ENCODE results near the gene HDAC4.

Gene HDAC4

DNA sequence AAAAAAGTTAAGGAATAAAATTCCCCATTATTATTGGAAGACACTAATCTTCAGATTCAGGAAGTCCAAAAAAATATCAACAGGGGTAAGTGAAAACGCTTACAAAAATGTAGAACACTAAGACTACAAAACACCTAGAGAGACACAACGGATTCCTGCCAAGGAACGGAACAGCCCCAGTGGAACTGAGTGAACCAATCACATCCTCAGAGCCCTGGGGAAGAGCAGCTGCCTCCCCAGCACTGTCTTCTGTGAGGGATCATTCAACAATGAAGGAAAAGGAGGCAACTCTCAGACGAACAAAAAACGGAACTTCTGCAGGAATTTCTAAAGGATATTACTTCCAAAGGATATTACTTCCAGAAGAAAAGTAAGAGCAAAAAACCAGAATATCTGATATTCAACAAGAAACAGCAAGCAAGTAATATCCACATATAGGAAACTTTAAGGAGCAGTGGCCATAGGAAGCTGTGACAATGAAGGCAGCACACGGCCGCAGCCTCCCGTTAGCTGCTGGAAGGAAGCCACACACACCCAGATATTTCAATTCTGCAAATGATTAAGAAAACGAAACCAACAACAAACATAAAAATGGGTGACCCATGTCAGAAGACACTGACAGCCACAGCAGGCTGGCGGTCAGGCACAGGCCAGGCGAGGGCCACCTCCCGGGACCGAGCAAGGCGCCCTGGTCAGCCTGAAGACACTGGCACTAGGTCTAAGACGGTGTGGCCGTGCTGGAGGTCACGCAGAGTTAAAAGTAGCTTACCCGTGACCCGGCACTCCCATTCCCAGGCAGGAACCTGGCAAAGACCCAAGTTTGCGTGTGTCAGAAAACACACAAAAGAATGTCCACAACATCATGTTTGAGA, 81.8 kb downstream of the HDAC4 start:
- no peak for DNase-seq (ENCODE audit: low read depth, low spot score)
- H3K27me3 ChIP-seq (ENCODE audit: insufficient read depth, insufficient read length), result no peaks in the 10 kb centered on the region
- H3K36me3 ChIP-seq (ENCODE audit: insufficient read depth, insufficient read length, low read length), result peaks cover 9% of the 10 kb centered on the region
- TF ChIP-seq SUZ12 (IDR thresholded peaks at IDR 0.05; ENCODE audit: extremely low read depth, insufficient read depth, insufficient read length) (no peak), YY1 (IDR thresholded peaks at IDR 0.05; ENCODE audit: insufficient read depth, insufficient read length) (no peak), ZNF274 (IDR thresholded peaks at IDR 0.05; ENCODE audit: low read depth, low read length) (no peak)
- no peak overlapping the region for H3K4me3 ChIP-seq (ENCODE audit: insufficient read length, low read depth)
- H3K9me3 ChIP-seq (ENCODE audit: insufficient read depth, low read length), result peaks cover 25% of the 10 kb centered on the region; the same call in 1 of the 2 replicates
- H3K4me1 ChIP-seq (ENCODE audit: insufficient read depth, insufficient read length), result no peaks in the 10 kb centered on the region
- no peak overlapping the region for H3K9ac ChIP-seq (ENCODE audit: insufficient read length, low read depth)

DNA sequence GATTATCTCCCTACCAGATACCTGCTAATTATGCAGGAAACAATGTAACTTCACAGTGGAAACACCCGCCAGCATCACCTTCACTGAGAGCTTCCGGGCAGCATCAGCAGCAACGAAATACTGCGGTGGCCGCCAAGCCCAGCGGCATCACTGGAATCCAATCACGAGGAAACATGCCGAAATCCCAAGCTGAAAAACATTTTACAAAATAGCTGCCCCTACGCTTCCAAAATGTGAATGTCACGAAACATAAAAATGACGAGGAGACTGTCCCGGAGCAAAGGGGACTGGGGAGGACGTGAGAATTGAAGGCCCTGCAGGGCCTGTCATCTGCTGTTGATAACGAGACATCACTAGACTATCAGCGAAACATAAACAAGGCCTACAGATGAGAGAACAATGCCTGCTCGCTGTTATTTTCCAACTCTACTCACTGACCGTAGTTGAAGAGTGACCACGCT, 82.6 kb downstream of the HDAC4 start:
- peaks cover 25% of the 10 kb centered on the region; the same call in 1 of the 2 replicates for H3K9me3 ChIP-seq (ENCODE audit: insufficient read depth, low read length)
- H3K36me3 ChIP-seq (ENCODE audit: insufficient read depth, insufficient read length, low read length), result peaks cover 9% of the 10 kb centered on the region
- no peaks in the 10 kb centered on the region for H3K4me1 ChIP-seq (ENCODE audit: insufficient read depth, insufficient read length)
- H3K4me3 ChIP-seq (ENCODE audit: insufficient read length, low read depth), result no peak overlapping the region
- no peak overlapping the region for H3K9ac ChIP-seq (ENCODE audit: insufficient read length, low read depth)
- no peak for DNase-seq (ENCODE audit: low read depth, low spot score)
- TF ChIP-seq SUZ12 (IDR thresholded peaks at IDR 0.05; ENCODE audit: extremely low read depth, insufficient read depth, insufficient read length) (no peak), ZNF274 (IDR thresholded peaks at IDR 0.05; ENCODE audit: low read depth, low read length) (no peak), YY1 (IDR thresholded peaks at IDR 0.05; ENCODE audit: insufficient read depth, insufficient read length) (no peak)
- H3K27me3 ChIP-seq (ENCODE audit: insufficient read depth, insufficient read length), result no peaks in the 10 kb centered on the region

DNA sequence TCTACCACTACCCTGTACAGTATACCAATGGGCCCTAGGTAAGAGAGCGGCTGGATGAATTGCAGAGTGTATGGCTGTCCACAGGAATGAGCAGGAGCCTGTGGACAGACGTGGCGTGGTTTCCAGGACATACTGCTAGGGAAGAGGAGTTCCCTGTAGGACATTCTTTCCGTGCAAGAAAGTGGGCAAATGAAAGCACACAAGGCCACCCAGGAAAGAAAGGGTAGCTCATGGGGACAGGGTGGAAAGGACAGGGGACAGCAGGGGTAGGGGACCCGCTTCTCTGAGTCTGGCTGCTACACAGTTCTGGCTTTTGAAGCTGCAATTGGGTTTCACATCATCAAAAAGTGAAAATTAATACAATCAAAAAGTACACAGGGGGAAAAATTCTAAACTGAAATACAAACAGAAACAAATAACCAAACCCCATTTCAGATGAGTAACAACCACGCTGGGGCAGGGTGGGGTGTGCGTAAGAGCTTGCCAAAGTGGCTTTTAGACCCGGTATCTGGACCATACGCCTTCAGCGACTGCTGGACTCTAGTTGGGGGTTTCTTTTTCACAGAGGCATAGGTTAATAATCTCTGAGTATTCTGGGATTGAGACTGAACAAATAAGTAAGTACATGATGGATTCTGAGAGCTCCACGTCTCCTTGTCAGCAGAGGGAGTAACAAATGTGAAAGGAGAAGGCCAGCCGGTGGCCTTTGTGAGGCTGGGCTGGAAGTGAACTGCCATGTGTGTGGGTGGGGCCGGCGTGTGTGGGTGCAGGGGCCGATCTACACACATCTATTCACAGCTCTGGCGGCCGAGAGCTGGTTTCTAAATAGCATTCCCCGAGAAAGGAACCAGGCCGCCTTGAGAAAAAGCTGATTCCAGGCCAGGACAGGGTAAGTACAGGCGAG, 84.0 kb downstream of the HDAC4 start:
- Histone ChIP-seq H3K4me1 (ENCODE audit: insufficient read depth, insufficient read length) (peaks cover 3% of the 10 kb centered on the region), H3K4me3 (ENCODE audit: insufficient read length, low read depth) (no peak overlapping the region), H3K36me3 (ENCODE audit: insufficient read depth, insufficient read length, low read length) (peaks cover 3% of the 10 kb centered on the region), H3K9me3 (ENCODE audit: insufficient read depth, low read length) (peaks cover 15% of the 10 kb centered on the region; the same call in 1 of the 2 replicates), H3K27me3 (ENCODE audit: insufficient read depth, insufficient read length) (no peaks in the 10 kb centered on the region), H3K9ac (ENCODE audit: insufficient read length, low read depth) (no peak overlapping the region)
- TF ChIP-seq YY1 (IDR thresholded peaks at IDR 0.05; ENCODE audit: insufficient read depth, insufficient read length) (no peak), ZNF274 (IDR thresholded peaks at IDR 0.05; ENCODE audit: low read depth, low read length) (no peak), SUZ12 (IDR thresholded peaks at IDR 0.05; ENCODE audit: extremely low read depth, insufficient read depth, insufficient read length) (no peak)
- no peak for DNase-seq (ENCODE audit: low read depth, low spot score)

DNA sequence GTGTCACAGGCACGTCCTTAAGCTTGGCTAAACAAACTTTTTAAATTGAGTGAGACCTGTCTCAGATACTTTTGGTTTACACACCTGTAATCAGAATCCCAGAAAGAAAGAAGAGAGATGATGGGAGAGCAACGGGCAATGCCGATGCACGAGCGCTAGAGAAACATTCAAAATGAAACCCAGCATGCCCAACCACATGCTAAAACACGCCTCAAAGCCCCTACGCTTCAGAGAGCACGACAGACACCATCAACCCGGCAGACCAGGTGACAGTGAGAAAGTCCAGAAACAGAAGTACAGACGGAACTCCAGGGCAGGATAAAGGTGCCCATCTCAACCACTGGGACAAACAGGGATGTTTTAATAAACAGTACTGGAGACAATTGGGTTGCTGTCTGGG, 85.5 kb downstream of the HDAC4 start:
- Histone ChIP-seq H3K27me3 (ENCODE audit: insufficient read depth, insufficient read length) (no peaks in the 10 kb centered on the region), H3K9me3 (ENCODE audit: insufficient read depth, low read length) (peaks cover 14% of the 10 kb centered on the region; the same call in 1 of the 2 replicates), H3K4me1 (ENCODE audit: insufficient read depth, insufficient read length) (peaks cover 3% of the 10 kb centered on the region), H3K36me3 (ENCODE audit: insufficient read depth, insufficient read length, low read length) (peaks cover 8% of the 10 kb centered on the region), H3K9ac (ENCODE audit: insufficient read length, low read depth) (no peak overlapping the region), H3K4me3 (ENCODE audit: insufficient read length, low read depth) (no peak overlapping the region)
- TF ChIP-seq YY1 (IDR thresholded peaks at IDR 0.05; ENCODE audit: insufficient read depth, insufficient read length) (no peak), SUZ12 (IDR thresholded peaks at IDR 0.05; ENCODE audit: extremely low read depth, insufficient read depth, insufficient read length) (no peak), ZNF274 (IDR thresholded peaks at IDR 0.05; ENCODE audit: low read depth, low read length) (no peak)
- DNase-seq (ENCODE audit: low read depth, low spot score), result no peak

DNA sequence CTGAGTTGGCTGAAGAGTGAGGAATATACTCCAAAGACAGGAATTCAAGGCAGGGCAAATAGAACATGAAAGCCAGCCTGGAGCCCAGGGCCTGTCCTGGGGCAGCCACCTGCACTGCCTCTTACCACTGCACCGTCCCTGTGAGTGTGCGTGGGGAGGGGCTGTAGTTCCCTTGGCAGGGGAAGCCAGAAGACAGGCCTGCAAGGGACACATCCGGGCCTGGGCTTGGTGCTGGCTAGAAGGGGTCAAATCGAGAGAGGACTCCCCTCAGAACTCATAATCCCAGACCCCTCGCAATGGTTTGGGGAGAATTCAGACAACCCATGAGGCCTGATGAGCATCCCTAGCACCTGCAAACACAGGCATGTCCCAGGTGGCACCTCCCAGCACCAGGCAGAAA, 87.0 kb downstream of the HDAC4 start:
- H3K9ac ChIP-seq (ENCODE audit: insufficient read length, low read depth), result no peak overlapping the region
- peaks cover 8% of the 10 kb centered on the region for H3K4me1 ChIP-seq (ENCODE audit: insufficient read depth, insufficient read length)
- no peak for DNase-seq (ENCODE audit: low read depth, low spot score)
- no peak overlapping the region for H3K4me3 ChIP-seq (ENCODE audit: insufficient read length, low read depth)
- peaks cover 8% of the 10 kb centered on the region for H3K36me3 ChIP-seq (ENCODE audit: insufficient read depth, insufficient read length, low read length)
- H3K9me3 ChIP-seq (ENCODE audit: insufficient read depth, low read length), result peaks cover 14% of the 10 kb centered on the region; the same call in 1 of the 2 replicates
- no peaks in the 10 kb centered on the region for H3K27me3 ChIP-seq (ENCODE audit: insufficient read depth, insufficient read length)
- no peak for TF ChIP-seq ZNF274 (IDR thresholded peaks at IDR 0.05; ENCODE audit: low read depth, low read length)
- TF ChIP-seq YY1 (IDR thresholded peaks at IDR 0.05; ENCODE audit: insufficient read depth, insufficient read length), result no peak
- no peak for TF ChIP-seq SUZ12 (IDR thresholded peaks at IDR 0.05; ENCODE audit: extremely low read depth, insufficient read depth, insufficient read length)

DNA sequence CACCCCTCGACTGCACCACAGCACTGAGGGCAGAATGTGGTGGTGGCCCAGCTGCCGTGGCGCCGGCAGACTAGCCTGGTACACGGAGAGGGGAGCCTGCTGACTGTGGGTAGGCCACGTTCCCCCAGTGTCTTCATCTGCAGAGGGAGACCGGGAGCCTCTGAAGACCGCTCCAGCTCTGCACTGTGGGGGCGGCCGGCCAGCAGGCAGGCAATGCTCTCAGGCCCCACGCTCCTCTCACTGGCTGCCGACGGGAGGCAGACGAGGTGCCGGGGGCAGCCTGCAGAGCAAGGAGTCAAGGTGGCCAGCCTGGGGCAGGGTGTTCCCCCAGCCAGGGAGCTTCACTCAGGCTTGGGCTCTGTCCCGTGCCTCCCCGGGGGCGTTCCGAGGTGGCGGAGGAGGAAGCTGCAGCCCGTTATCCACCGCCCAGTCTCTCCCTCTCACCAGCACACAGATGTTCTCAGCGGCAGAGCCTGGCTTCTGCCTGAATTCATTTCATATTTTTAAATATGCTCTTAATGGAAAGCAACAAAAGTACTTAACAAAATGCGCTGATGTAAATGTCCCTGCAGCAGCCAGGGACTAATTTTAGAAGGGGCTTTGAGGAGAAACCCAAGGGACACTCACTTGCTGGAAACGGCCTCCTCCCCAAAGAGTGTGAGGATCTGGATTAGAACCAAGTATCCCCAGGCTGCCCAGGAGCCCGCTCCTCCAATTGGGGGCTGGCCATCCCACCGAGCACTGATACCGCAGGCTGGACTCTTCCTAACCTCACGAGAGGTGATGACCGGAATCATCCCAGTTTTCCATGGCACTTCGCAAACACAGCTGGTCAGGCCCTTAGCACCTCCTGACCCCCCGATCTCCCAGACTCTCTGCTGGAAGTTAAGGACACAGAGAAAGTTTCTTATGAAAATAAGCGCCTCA, 87.8 kb downstream of the HDAC4 start:
- no peaks in the 10 kb centered on the region for H3K27me3 ChIP-seq (ENCODE audit: insufficient read depth, insufficient read length)
- TF ChIP-seq YY1 (IDR thresholded peaks at IDR 0.05; ENCODE audit: insufficient read depth, insufficient read length) (no peak), SUZ12 (IDR thresholded peaks at IDR 0.05; ENCODE audit: extremely low read depth, insufficient read depth, insufficient read length) (no peak), ZNF274 (IDR thresholded peaks at IDR 0.05; ENCODE audit: low read depth, low read length) (no peak)
- no peak overlapping the region for H3K9ac ChIP-seq (ENCODE audit: insufficient read length, low read depth)
- peaks cover 8% of the 10 kb centered on the region for H3K36me3 ChIP-seq (ENCODE audit: insufficient read depth, insufficient read length, low read length)
- no peak for DNase-seq (ENCODE audit: low read depth, low spot score)
- peaks cover 8% of the 10 kb centered on the region for H3K4me1 ChIP-seq (ENCODE audit: insufficient read depth, insufficient read length)
- H3K9me3 ChIP-seq (ENCODE audit: insufficient read depth, low read length), result peaks cover 14% of the 10 kb centered on the region; the same call in 1 of the 2 replicates
- H3K4me3 ChIP-seq (ENCODE audit: insufficient read length, low read depth), result no peak overlapping the region
